WTC11 (cell line): ENCODE measurements around the gene PRKAR1B.

Experiments used
- JUN ChIP-seq: sonication (generic); formaldehyde crosslinking; IDR thresholded peaks from 2 replicates; pipeline ENCODE4 v1.8.0; 2023; ENCODE audit warnings: mild to moderate bottlenecking, missing genetic modification reagents
- TEAD4 ChIP-seq: sonication (generic); formaldehyde crosslinking; IDR thresholded peaks from 2 replicates; pipeline ENCODE4 v1.8.0; 2022; ENCODE audit warnings: mild to moderate bottlenecking, missing genetic modification reagents
- TF ChIP-seq, protein P1 (sequence below): fragments of 200-600 bp; IDR thresholded peaks from 2 replicates; pipeline ENCODE4 v1.8.0; 2022; ENCODE audit warnings: antibody characterized with exemption

DNA sequence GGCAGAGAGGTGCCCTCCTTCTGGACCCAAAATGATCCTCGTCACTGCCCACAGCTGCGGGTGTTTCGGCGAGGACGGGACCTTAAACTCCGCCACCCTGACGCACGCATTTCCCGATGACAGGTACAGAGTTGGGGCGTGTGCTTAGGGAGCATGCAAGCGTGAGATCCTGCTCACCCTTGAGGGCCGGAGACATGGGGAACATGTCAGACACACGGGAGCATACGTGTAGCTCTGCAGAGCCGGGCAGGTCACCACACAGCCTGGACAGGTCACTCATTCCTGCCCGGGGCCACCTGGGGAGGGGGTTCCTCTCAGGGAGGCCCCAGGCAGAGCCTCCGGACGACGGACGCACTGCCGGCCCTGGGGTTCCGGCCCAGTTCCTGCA lies 149.8 kb downstream of the PRKAR1B start:
- TF ChIP-seq, protein P1, sequence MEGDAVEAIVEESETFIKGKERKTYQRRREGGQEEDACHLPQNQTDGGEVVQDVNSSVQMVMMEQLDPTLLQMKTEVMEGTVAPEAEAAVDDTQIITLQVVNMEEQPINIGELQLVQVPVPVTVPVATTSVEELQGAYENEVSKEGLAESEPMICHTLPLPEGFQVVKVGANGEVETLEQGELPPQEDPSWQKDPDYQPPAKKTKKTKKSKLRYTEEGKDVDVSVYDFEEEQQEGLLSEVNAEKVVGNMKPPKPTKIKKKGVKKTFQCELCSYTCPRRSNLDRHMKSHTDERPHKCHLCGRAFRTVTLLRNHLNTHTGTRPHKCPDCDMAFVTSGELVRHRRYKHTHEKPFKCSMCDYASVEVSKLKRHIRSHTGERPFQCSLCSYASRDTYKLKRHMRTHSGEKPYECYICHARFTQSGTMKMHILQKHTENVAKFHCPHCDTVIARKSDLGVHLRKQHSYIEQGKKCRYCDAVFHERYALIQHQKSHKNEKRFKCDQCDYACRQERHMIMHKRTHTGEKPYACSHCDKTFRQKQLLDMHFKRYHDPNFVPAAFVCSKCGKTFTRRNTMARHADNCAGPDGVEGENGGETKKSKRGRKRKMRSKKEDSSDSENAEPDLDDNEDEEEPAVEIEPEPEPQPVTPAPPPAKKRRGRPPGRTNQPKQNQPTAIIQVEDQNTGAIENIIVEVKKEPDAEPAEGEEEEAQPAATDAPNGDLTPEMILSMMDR: no peak
- TF ChIP-seq JUN (CRISPR knock-in tag) (no peak), TEAD4 (CRISPR knock-in tag) (no peak)
